ENCODE results near the gene MRGPRG. TPM values are rescaled to one million over a fixed set of nuclear protein-coding genes. Genes with fewer than 3 reads are reported as not detected.

MRGPRG gene
- total RNA-seq, 4 donors from 2014 or later = not detected

DNA sequence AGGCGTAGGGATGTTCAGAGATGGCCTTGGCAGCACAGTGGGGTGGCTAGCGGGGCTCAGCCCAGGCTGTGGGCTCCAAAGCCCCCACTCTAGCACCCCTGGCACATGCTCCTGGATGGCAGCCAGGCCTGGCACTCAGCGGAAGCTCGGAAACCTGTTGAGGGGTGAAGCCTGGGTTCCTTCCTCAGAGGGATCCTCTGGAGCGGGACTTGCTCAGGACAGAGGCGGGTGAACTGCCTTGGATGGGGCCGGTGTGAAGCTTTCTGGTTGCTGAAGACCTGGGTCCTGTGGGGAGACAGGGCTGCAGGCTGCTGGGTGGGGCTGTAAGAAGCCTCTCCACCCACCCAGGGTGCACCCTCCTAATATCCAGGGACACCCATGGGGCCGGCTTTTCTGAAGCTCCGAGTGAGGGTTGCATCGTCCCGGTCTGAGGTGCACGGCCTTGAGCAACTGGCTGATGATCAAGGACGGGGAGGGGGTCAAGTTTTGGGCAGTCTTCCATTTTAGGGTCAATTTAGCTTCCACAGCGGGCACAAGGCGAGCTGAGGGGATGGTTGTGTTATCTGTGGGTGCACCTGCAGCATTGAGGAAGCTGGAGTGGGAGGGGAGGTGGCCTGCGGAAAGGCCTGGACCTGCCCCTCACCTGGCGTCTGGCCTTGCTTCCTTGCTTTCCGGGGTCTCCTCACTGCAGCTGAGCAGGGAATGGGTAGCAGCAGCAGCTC is 8.4 kb upstream of the MRGPRG start:
- H3K27ac ChIP-seq = no peak overlapping the region
- 86 to 91% methylated on average over 16 to 18 of the region's 18 CpGs for WGBS, 2 donors
- DNase-seq (ENCODE audit: low spot score in 2 of 2) = no peak
- H3K27me3 ChIP-seq = peaks cover 0 to 48% of the 10 kb centered on the region in 2 donors
- no peaks in the 10 kb centered on the region for H3K9me3 ChIP-seq
- no peaks in the 10 kb centered on the region for H3K36me3 ChIP-seq
- H3K4me3 ChIP-seq = no peak overlapping the region
- TF ChIP-seq POLR2A (IDR thresholded peaks at IDR 0.05) = no peak
- TF ChIP-seq, protein P1, sequence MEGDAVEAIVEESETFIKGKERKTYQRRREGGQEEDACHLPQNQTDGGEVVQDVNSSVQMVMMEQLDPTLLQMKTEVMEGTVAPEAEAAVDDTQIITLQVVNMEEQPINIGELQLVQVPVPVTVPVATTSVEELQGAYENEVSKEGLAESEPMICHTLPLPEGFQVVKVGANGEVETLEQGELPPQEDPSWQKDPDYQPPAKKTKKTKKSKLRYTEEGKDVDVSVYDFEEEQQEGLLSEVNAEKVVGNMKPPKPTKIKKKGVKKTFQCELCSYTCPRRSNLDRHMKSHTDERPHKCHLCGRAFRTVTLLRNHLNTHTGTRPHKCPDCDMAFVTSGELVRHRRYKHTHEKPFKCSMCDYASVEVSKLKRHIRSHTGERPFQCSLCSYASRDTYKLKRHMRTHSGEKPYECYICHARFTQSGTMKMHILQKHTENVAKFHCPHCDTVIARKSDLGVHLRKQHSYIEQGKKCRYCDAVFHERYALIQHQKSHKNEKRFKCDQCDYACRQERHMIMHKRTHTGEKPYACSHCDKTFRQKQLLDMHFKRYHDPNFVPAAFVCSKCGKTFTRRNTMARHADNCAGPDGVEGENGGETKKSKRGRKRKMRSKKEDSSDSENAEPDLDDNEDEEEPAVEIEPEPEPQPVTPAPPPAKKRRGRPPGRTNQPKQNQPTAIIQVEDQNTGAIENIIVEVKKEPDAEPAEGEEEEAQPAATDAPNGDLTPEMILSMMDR (IDR thresholded peaks at IDR 0.05) = no peak
- no peak for TF ChIP-seq EP300 (IDR thresholded peaks at IDR 0.05)
- peaks cover 0 to 5% (median 0%) of the 10 kb centered on the region in 4 donors for H3K4me1 ChIP-seq

DNA sequence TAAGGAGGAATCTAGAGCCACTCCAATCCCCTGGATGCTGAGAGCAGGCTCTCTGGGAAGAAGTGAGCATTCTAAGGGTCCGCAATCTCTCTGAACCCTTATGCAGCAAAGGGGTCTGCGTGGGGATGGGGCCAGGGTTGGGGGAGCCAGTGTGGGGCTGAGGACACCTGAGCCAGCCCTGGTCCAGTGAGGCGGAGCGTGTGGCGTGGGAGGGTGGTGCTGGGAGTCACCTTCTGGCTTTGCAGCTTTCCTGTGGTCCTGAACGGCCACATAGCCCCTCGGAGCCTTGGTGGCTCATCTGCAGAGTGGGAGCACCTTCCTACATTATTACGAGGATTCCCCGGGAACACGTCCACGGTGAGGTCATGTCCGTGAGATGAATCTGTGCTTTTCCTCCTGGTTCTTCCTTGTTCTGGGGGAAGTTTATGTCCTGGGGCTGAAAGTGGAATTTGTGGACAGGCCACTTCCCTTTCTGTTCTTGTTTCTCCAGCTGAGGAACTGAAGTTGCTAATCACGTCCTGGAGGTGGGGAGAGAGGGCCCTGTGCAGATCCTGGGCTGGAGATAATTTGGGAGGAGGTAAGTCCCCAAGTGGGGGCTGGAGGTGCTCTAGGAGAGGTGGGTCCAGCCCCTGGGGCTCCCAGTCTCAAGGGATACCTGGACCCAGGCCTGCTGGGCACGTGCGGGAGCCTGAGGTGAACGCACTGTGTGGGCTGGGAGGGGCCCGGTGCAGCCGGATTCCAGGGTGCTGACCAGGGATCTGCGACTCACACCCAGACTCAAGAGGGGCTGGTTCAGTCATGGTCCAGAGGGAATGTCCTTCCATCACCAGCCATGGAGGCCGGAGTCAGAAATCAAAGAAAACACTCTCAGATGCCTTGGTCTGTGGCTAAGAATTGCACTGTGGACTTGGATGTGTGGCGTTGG is 7.5 kb upstream of the MRGPRG start:
- peaks cover 0 to 49% of the 10 kb centered on the region in 2 donors for H3K27me3 ChIP-seq

DNA sequence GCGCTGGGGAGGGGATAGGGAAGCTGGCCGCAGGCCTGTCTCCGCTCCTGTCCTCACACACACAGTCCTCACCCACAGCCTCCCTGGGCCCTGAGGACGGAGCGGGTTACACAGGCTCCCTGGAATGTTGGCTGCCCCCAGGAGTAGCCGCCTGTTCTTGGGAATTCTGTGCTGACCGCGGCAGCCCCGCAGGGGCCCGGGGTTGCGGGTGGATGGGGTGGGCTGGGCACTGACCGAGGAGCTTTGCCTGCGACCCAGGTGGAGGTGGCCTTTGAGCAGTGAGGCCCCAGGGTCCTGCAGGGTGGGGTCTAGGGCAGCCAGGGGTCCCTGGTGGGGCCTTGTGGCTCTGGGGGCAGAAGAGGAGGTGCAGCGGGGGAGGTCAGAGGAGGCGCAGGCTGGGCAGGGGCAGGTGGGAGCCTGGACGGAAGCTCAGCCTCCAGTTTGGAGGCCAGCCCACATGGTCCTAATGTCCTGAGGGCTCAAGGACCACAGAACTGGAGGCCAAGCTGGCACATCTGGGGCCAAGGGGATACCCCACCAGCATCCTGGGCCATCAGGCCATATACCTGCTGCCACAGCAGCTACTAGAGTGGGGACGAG is 6.6 kb upstream of the MRGPRG start:
- TF ChIP-seq POLR2A (IDR thresholded peaks at IDR 0.05) = no peak
- TF ChIP-seq, protein P1 (IDR thresholded peaks at IDR 0.05) = no peak
- TF ChIP-seq EP300 (IDR thresholded peaks at IDR 0.05) = no peak
- peaks cover 0 to 49% of the 10 kb centered on the region in 2 donors for H3K27me3 ChIP-seq
- no peak for DNase-seq (ENCODE audit: low spot score in 2 of 2)

More for the DNA sequence above, 7.5 kb upstream of the MRGPRG start:
- peak in 1 of 2 donors; percentile 5 for DNase-seq (ENCODE audit: low spot score in 2 of 2)
- no peaks in the 10 kb centered on the region for H3K36me3 ChIP-seq
- no peak overlapping the region for H3K4me3 ChIP-seq
- H3K9me3 ChIP-seq = no peaks in the 10 kb centered on the region
- H3K27ac ChIP-seq = no peak overlapping the region
- WGBS, 2 donors = 79 to 90% methylated on average over 17 to 20 of the region's 21 CpGs
- H3K4me1 ChIP-seq = peaks cover 0 to 8% (median 0%) of the 10 kb centered on the region in 4 donors
- TF ChIP-seq, protein P1 (IDR thresholded peaks at IDR 0.05) = no peak
- TF ChIP-seq EP300 (IDR thresholded peaks at IDR 0.05) = no peak
- no peak for TF ChIP-seq POLR2A (IDR thresholded peaks at IDR 0.05)

GRCh38 chr11:3224401-3225057 is 5.9 kb upstream of the MRGPRG start:
- TF ChIP-seq, protein P1 (IDR thresholded peaks at IDR 0.05) = no peak
- TF ChIP-seq POLR2A (IDR thresholded peaks at IDR 0.05) (no peak), EP300 (IDR thresholded peaks at IDR 0.05) (no peak)
- no peaks in the 10 kb centered on the region for H3K9me3 ChIP-seq
- no peak for DNase-seq (ENCODE audit: low spot score in 2 of 2)
- peaks cover 0 to 49% of the 10 kb centered on the region in 2 donors for H3K27me3 ChIP-seq
- H3K4me1 ChIP-seq = peaks cover 0 to 13% (median 0%) of the 10 kb centered on the region in 4 donors
- H3K27ac ChIP-seq = no peak overlapping the region
- H3K36me3 ChIP-seq = no peaks in the 10 kb centered on the region
- H3K4me3 ChIP-seq = no peak overlapping the region
- WGBS, 2 donors = 59 to 67% methylated on average over 20 to 21 of the region's 21 CpGs

More for the DNA sequence above, 6.6 kb upstream of the MRGPRG start:
- H3K36me3 ChIP-seq = no peaks in the 10 kb centered on the region
- H3K4me1 ChIP-seq = peaks cover 0 to 13% (median 0%) of the 10 kb centered on the region in 4 donors
- H3K9me3 ChIP-seq = no peaks in the 10 kb centered on the region
- 63 to 72% methylated on average over 12 to 14 of the region's 17 CpGs for WGBS, 2 donors
- no peak overlapping the region for H3K4me3 ChIP-seq
- H3K27ac ChIP-seq = no peak overlapping the region

Measured in tibial nerve (tissue), 4 donors.